Activated CD8-positive, alpha-beta memory T cell treated with anti-CD3 and anti-CD28 coated beads, Interleukin-2, amount 50 U/mL, for 24 hours (primary cell): Measurements from ENCODE around the gene NGLY1.

Source experiments
- DNase-seq: peaks from one replicate; pipeline ENCODE4 v3.0.0-alpha.2; 2020; ENCODE audit errors: extremely low read depth

NGLY1 gene, protein sequence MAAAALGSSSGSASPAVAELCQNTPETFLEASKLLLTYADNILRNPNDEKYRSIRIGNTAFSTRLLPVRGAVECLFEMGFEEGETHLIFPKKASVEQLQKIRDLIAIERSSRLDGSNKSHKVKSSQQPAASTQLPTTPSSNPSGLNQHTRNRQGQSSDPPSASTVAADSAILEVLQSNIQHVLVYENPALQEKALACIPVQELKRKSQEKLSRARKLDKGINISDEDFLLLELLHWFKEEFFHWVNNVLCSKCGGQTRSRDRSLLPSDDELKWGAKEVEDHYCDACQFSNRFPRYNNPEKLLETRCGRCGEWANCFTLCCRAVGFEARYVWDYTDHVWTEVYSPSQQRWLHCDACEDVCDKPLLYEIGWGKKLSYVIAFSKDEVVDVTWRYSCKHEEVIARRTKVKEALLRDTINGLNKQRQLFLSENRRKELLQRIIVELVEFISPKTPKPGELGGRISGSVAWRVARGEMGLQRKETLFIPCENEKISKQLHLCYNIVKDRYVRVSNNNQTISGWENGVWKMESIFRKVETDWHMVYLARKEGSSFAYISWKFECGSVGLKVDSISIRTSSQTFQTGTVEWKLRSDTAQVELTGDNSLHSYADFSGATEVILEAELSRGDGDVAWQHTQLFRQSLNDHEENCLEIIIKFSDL

DNA sequence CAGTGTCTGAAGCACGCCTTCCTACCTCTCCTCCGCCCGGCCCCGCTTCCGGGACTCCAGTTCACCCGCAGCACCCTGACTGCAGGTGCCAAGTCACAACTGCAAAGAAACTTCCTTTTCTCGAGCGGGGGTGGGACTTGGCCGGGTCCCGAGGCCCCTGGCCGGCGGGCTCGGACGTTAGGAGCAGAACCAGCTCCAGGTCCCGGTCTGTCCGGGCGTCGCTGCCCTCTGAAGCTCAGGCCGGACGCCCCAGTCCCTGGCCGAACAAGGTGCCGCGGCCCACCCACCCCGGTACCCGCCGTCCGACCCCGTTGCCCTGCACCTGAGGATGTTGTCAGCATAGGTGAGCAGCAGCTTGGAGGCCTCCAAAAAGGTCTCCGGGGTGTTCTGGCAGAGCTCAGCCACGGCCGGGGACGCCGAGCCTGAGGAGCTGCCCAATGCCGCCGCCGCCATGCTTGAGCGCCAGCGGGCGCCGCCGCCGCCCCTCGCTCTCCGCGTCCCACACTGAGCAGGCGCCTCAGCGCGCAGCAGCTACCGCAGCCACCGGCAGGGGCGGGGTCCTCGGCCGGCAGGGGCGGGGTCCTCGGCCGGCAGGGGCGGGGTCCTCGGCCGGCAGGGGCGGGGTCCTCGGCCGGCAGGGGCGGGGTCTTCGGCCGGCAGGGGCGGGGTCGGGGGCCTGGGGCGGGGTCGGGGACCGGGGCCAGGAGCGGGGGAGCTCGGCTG, at the start of gene NGLY1:
TSS of gene NGLY1 (minus strand) at position 506 of the 723 bp plus-strand sequence. CDS start at position 453, 53 bp downstream.
- peak; percentile 53 for DNase-seq

GRCh38 chr3:25831578-25831977, 48.3 kb upstream of the NGLY1 start:
- no peak for DNase-seq

DNA sequence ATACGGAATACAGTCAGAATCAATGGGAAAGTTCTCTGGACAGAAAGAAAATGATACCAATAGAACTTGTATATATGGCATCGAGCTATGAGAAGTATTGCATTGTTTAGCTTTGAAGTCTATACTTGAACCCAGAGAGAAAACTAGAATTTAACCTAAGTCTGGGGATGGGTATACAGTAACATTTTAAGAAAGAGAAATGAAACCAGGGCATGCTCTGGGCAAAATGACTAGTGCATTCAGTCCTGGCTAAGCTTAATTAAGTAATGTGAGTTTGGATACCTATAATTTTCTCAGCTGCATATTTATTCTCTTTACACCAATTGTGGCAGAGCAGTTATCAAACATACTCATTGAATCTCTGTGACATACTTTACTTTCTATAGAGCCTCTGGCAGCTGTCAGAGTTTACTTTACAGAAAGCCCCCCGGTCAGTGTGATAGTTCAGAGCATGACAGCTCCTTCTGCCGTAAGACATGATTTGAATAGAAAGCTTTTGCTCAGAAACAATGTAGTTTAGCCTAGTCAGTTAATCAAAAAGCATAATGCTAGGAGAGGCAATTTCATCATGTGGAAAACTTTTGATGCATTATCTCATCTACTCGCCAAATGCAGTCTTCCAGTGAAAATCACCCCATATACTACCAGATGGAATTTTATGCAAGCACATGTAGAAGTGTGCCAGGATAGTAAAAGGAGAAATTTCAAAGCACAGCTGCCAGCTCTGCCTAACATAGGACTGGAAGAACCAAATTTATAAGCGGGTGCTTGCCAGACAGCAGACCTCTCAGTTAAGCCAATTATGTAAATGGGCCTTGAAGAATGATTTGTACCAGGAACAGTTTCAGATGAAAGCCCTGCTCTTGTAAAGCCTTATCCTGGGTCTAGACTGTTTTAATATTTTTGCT, 47.4 kb upstream of the NGLY1 start:
- no peak for DNase-seq

- DNase-seq = no peak
Measured at GRCh38 chr3:25826510-25826909, 43.3 kb upstream of the NGLY1 start.

DNA sequence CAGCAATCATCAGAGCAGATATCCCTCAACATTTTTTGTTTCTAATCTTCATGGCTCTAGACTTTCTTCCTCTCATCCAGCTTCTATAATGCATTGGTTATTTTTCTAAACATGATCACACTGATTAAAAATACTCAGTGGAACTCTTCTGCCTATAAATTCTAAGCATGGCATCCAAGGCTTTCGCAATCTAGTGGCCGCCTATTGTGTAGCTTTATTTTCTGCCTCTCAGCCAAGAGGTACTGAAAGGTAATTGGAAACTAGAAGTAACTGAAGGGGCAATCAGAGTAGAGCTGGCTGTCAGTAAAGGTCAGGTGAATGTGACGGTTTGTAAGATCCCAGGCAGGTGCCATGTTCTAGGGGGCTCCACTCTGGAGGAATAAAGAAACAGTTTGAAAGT, 40.1 kb upstream of the NGLY1 start:
- no peak for DNase-seq

GRCh38 chr3:25821746-25822573, 38.7 kb upstream of the NGLY1 start:
- DNase-seq = no peak

DNA sequence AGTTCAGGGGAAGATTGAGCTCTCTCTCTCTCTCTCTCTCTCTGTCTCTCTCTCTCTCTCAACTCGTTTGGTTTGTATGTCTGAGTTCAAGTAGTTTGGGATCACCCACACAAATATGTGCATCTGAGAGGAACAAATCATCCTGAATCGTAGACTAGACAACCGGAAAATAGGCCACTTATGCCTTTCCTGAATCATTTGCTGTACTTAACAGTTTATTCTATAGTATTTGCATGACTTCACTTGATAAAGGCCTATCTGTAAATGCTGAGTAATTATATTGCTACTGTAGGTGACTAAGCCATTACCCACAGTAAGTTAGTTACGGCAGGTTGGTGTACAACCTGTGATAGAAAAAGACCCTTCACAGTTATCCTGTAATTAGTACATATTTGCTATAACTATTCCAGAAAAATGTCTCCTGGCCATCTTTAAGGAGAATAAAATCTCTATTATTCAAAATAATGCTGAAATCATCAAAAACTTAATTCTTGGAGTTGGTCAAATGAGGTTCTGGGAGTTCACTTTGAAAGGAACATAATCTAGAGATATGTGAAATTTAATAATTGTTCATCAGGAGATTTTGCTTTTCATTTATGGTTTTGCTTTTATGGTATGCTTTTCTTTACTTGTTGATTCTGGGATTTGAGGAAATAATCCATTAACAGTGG, 37.7 kb upstream of the NGLY1 start:
- no peak for DNase-seq

GRCh38 chr3:25820366-25820765, 37.1 kb upstream of the NGLY1 start:
- no peak for DNase-seq

GRCh38 chr3:25818335-25818734, 35.1 kb upstream of the NGLY1 start:
- no peak for DNase-seq

- DNase-seq = no peak
Measured at GRCh38 chr3:25817638-25818037, 34.4 kb upstream of the NGLY1 start.

DNA sequence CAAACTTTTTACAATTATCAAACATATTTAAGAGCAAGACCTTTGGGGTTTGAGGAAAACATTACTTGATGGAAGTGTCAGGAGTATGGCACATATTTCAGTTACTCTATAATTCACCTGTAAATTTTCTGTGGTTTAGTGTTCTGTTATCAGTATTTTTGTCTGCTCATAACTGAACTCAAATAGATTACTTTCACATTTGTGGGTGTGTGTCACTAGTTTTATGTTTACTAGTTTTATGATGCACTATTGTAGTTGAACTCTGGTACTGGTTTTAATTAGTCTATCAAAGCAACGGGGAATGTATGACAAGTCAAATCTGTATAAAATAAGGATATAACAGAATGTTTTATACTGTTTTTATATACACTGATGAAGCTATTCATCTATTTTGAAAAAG, 33.9 kb upstream of the NGLY1 start:
- no peak for DNase-seq

DNA sequence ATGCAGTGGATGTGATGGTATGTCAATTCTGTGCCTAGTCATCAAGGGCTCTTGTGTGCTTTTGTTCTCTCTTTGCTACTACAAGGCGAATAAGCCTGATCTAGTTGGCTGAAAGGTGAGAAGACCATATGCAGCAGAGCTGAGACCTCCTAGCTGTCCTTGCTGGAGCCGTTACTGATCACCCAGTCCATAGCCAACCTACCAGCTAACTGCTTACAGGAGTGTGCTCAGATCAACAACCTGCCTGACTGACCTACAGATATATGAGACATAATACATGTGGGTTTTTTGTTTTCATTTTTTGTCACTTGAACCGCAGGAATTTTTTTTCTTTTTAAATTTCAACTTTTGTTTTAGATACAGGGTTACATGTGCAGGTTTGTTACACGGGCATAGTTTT, 29.4 kb upstream of the NGLY1 start:
- DNase-seq = no peak

DNA sequence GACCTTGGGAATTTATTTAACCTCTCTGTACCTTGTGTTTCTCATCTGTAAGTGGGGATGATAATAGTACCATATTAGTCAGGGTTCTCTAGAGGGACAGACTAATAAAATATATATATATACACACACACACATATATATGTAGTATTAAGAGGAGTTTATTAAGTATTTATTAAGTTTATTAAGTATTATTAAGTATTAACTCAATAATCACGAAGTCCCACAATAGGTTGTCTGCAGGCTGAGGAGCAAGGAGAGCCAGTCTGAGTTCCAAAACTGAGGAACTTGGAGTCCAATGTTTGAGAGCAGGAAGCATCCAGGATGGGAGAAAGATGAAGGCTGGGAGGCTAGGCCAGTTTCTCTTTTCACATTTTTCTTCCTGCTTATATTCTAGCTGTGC, 21.4 kb upstream of the NGLY1 start:
- DNase-seq = no peak

- no peak for DNase-seq
Measured at GRCh38 chr3:25803833-25804232, 20.6 kb upstream of the NGLY1 start.

DNA sequence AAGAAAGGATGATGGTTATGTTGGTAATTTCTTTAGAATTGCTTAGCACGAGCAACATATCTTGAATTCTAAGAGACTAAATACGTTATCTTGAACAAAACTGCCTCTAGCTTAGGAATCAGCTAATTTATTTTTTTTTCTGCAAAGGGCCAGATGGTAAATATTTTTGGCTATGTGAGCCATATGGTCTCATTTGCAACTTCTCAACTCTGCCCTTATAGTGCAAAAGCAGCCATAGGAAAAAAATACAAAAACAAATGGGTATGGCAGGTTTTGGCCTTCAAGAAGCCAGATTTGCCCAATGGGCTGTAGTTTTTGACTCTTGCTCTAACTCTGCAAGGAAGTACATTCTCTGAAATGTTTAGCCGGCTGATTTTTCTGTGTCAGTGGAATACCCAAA, 18.5 kb upstream of the NGLY1 start:
- no peak for DNase-seq

GRCh38 chr3:25789596-25790556, 6.6 kb upstream of the NGLY1 start, which contains the start of gene OXSM:
TSS of gene OXSM (plus strand) at chr3:25790090. CDS start at chr3:25791021, 931 bp downstream.
- peak; percentile 85 for DNase-seq

GRCh38 chr3:25789209-25789595, 6.0 kb upstream of the NGLY1 start:
- no peak for DNase-seq

DNA sequence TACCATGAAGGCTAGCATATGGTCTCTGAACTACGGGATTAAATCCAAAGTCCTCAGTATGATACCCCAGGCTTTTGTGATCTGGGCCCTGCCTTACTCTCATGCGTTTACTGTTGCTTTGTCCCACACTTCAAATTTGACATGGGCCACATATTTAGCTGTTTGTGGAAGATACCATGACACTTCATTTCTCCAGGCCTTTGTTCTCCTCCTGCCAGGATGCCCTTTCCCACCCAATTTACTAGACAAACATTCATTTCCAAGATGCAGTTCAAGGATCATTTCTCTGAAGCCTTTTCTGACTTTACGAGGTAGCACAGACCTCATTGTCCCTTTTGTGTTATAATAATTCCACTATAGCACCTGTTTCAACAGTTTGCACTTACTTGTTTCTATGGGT, 4.4 kb upstream of the NGLY1 start:
- DNase-seq = no peak

DNA sequence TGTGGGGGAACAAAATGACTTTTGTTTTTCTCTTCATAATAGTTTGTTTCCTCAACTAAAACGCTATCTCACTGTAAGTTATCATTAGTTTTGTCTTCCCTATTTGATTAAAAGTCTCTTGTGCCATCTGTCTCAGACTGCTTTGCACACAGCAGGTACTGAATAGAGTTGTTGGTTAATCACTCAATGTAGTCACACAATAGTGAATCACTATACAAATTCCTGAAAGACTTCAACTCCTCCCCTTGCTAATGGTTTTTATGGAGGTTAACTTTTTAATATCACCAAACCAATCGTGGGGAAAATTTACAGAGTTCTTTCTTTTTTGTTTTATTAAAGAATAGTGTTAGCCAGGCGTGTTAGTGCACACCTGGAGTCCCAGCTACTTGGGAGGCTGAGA, 2.6 kb upstream of the NGLY1 start:
- DNase-seq = no peak
